Glutamatergic neuron (in vitro differentiated cells): ENCODE measurements around the gene TYROBP. TPM values are rescaled to one million over a fixed set of nuclear protein-coding genes. Genes with fewer than 3 reads are reported as not detected.
A peak's percentile ranks its signal among the peaks of the same experiment; 100 is the strongest.

ENCODE experiments used
- DNase-seq: peaks from one replicate; pipeline ENCODE4 v3.0.0; 2022
- H3K27ac Mint-ChIP-seq: one replicate; pipeline ENCODE4 v1.8.0; 2020; ENCODE audit warnings: mild to moderate bottlenecking, mixed read lengths, inconsistent platforms; ENCODE audit not compliant: unreplicated experiment
- H3K27me3 Mint-ChIP-seq: one replicate; pipeline ENCODE4 v1.8.0; 2020; ENCODE audit warnings: mild to moderate bottlenecking, moderate library complexity, mixed read lengths, inconsistent platforms; ENCODE audit not compliant: unreplicated experiment
- H3K36me3 Mint-ChIP-seq: one replicate; pipeline ENCODE4 v1.8.0; 2020; ENCODE audit warnings: mild to moderate bottlenecking, mixed read lengths, inconsistent platforms; ENCODE audit not compliant: unreplicated experiment
- H3K4me1 Mint-ChIP-seq: one replicate; pipeline ENCODE4 v1.8.0; 2020; ENCODE audit warnings: mild to moderate bottlenecking, low read depth, mixed read lengths, inconsistent platforms; ENCODE audit not compliant: unreplicated experiment
- H3K4me3 Mint-ChIP-seq: one replicate; pipeline ENCODE4 v1.8.0; 2020; ENCODE audit warnings: mild to moderate bottlenecking, mixed read lengths, inconsistent platforms; ENCODE audit not compliant: unreplicated experiment
- H3K9me3 Mint-ChIP-seq: one replicate; pipeline ENCODE4 v1.8.0; 2020; ENCODE audit warnings: mild to moderate bottlenecking, moderate library complexity, mixed read lengths, inconsistent platforms; ENCODE audit not compliant: unreplicated experiment
- CTCF ChIP-seq: fragments of 200-600 bp; sonication (generic); IDR thresholded peaks from one replicate; pipeline ENCODE4 v1.5.0; 2021; ENCODE audit not compliant: partially characterized antibody, unreplicated experiment
- total RNA-seq: library from RNA; stranded (reverse); fragmentation: NEBNext Ultra II Directional; extraction: Animal tissue kit (Norgen Biotek cat#: 25700); gene quantifications from one replicate; pipeline ENCODE4 v1.2.1, GENCODE V29; 2021; ENCODE audit not compliant: unreplicated experiment

Gene TYROBP
- total RNA-seq, 1 donor from 2014 or later = not detected

GRCh38 chr19:35862528-35862927, 45.6 kb downstream of the TYROBP start:
- H3K4me3 Mint-ChIP-seq = peak overlapping the region; percentile 9
- no peak for TF ChIP-seq CTCF
- H3K4me1 Mint-ChIP-seq = peaks cover 15% of the 10 kb centered on the region
- H3K27ac Mint-ChIP-seq = peak overlapping the region; percentile 62
- no peak for DNase-seq
- H3K9me3 Mint-ChIP-seq = peaks cover 7% of the 10 kb centered on the region
- H3K36me3 Mint-ChIP-seq = peaks cover 8% of the 10 kb centered on the region
- H3K27me3 Mint-ChIP-seq = peaks cover 9% of the 10 kb centered on the region

GRCh38 chr19:35861640-35862160, 46.4 kb downstream of the TYROBP start:
- peaks cover 8% of the 10 kb centered on the region for H3K36me3 Mint-ChIP-seq
- peak overlapping the region; percentile 85 for H3K4me3 Mint-ChIP-seq
- no peak for TF ChIP-seq CTCF
- H3K9me3 Mint-ChIP-seq = peaks cover 7% of the 10 kb centered on the region
- no peak for DNase-seq
- H3K27ac Mint-ChIP-seq = peak overlapping the region; percentile 64
- peaks cover 13% of the 10 kb centered on the region for H3K4me1 Mint-ChIP-seq
- peaks cover 10% of the 10 kb centered on the region for H3K27me3 Mint-ChIP-seq

GRCh38 chr19:35860818-35861639, 47.1 kb downstream of the TYROBP start:
- peak overlapping the region; percentile 85 for H3K4me3 Mint-ChIP-seq
- peaks cover 7% of the 10 kb centered on the region for H3K9me3 Mint-ChIP-seq
- peak; percentile 80 for DNase-seq
- no peak for TF ChIP-seq CTCF
- peak overlapping the region; percentile 64 for H3K27ac Mint-ChIP-seq
- peaks cover 4% of the 10 kb centered on the region for H3K36me3 Mint-ChIP-seq
- peaks cover 10% of the 10 kb centered on the region for H3K27me3 Mint-ChIP-seq
- H3K4me1 Mint-ChIP-seq = peaks cover 13% of the 10 kb centered on the region

GRCh38 chr19:35860436-35860817, 47.7 kb downstream of the TYROBP start:
- Mint-ChIP-seq H3K4me1 (peaks cover 17% of the 10 kb centered on the region), H3K9me3 (peaks cover 11% of the 10 kb centered on the region), H3K27ac (no peak overlapping the region), H3K4me3 (peak overlapping the region; percentile 85), H3K27me3 (peaks cover 13% of the 10 kb centered on the region), H3K36me3 (no peaks in the 10 kb centered on the region)
- DNase-seq = peak; percentile 43
- no peak for TF ChIP-seq CTCF

- no peak for DNase-seq
- Mint-ChIP-seq H3K27ac (no peak overlapping the region), H3K4me3 (peak overlapping the region; percentile 32), H3K27me3 (peaks cover 21% of the 10 kb centered on the region), H3K36me3 (no peaks in the 10 kb centered on the region), H3K4me1 (peaks cover 26% of the 10 kb centered on the region), H3K9me3 (peaks cover 15% of the 10 kb centered on the region)
- TF ChIP-seq CTCF = no peak
Observed at GRCh38 chr19:35859414-35859813, 48.7 kb downstream of the TYROBP start.
